Smooth muscle cell (in vitro differentiated cells): Measurements from ENCODE around the gene DOK3. TPM values are rescaled to one million over a fixed set of nuclear protein-coding genes. Genes with fewer than 3 reads are reported as not detected.

Experiments
- DNase-seq: peaks from one replicate; lab custom pipeline; 2025; ENCODE audit not compliant: unreplicated experiment; lab: John Stamatoyannopoulos, UW
- H2AFZ ChIP-seq: fragments of 200-600 bp; sonication (generic); 2 replicates; pipeline ENCODE4 v1.6.0; 2016; ENCODE audit warnings: antibody characterized with exemption, low read depth, mild to moderate bottlenecking
- H3F3A ChIP-seq: fragments of 200-600 bp; sonication (generic); 2 replicates; pipeline ENCODE4 v1.6.0; 2017; ENCODE audit warnings: antibody characterized with exemption, low read depth
- H3K27ac ChIP-seq: fragments of 200-600 bp; sonication (generic); 2 replicates; pipeline ENCODE4 v1.5.1; 2016; ENCODE audit warnings: low read depth, mild to moderate bottlenecking
- H3K27me3 ChIP-seq: fragments of 200-600 bp; sonication (generic); 2 replicates; pipeline ENCODE4 v1.6.1; 2016; ENCODE audit warnings: low read depth, mild to moderate bottlenecking
- H3K36me3 ChIP-seq: fragments of 200-600 bp; sonication (generic); 2 replicates; pipeline ENCODE4 v1.5.1; 2016; ENCODE audit warnings: low read depth
- H3K4me1 ChIP-seq: fragments of 200-600 bp; sonication (generic); 2 replicates; pipeline ENCODE4 v1.5.1; 2016; ENCODE audit warnings: low read depth
- H3K4me2 ChIP-seq: fragments of 200-600 bp; sonication (generic); 2 replicates; pipeline ENCODE4 v1.6.0; 2016; ENCODE audit warnings: mild to moderate bottlenecking
- H3K4me3 ChIP-seq: fragments of 200-600 bp; sonication (generic); 2 replicates; pipeline ENCODE4 v1.5.1; 2016; ENCODE audit warnings: mild to moderate bottlenecking
- H3K79me2 ChIP-seq: fragments of 200-600 bp; sonication (generic); 2 replicates; pipeline ENCODE4 v1.6.0; 2016; ENCODE audit warnings: low read depth, mild to moderate bottlenecking
- H3K9ac ChIP-seq: fragments of 200-600 bp; sonication (generic); 2 replicates; pipeline ENCODE4 v1.6.0; 2016; ENCODE audit warnings: low read depth
- H3K9me3 ChIP-seq: fragments of 200-600 bp; sonication (generic); replicated peaks from 2 replicates; pipeline ENCODE4 v1.5.1; 2016; ENCODE audit warnings: low read depth
- H4K20me1 ChIP-seq: fragments of 200-600 bp; sonication (generic); 2 replicates; pipeline ENCODE4 v1.6.0; 2016; ENCODE audit warnings: low read depth
- CTCF ChIP-seq: fragments of 200-600 bp; sonication (generic); IDR thresholded peaks from 2 replicates; pipeline ENCODE4 v1.5.1; 2017; ENCODE audit warnings: borderline replicate concordance, mild to moderate bottlenecking, antibody characterized with exemption; ENCODE audit not compliant: insufficient read depth, poor library complexity, severe bottlenecking
- WGBS: methylation state at CpG from one replicate; pipeline ENCODE4 v1.1.7; 2016; ENCODE audit warnings: low lambda C conversion rate; 5-methylcytosine and 5-hydroxymethylcytosine counted together
- polyA plus RNA-seq: library from polyadenylated mRNA; unstranded; fragments of >200 nt; fragmentation: Nextera tagmentation; extraction: Ambion mirVana; gene quantifications from 2 replicates; pipeline ENCODE4 v1.2.1, GENCODE V29; 2016
- total RNA-seq: library from RNA; depleted of rRNA; stranded (reverse); fragments of >200 nt; gene quantifications from 2 replicates; pipeline ENCODE4 v1.2.3, GENCODE V29; 2014

The DOK3 gene
- total and polyA plus RNA-seq, 2 experiments from 2014 or later = 0.58 to 1.4 TPM

GRCh38 chr5:177484902-177485549 lies 24.6 kb downstream of the DOK3 start:
- 84% methylated on average over 13 of the region's 13 CpGs for WGBS
- H2AFZ ChIP-seq = no peak overlapping the region
- peaks cover 2% of the 10 kb centered on the region for H3K4me1 ChIP-seq
- H3K4me3 ChIP-seq = no peak overlapping the region
- peaks cover 10% of the 10 kb centered on the region for H3K79me2 ChIP-seq
- H4K20me1 ChIP-seq = peaks cover 99% of the 10 kb centered on the region
- H3F3A ChIP-seq = peaks cover 51% of the 10 kb centered on the region
- H3K9ac ChIP-seq = no peak overlapping the region
- H3K27me3 ChIP-seq = no peaks in the 10 kb centered on the region
- no peak for DNase-seq
- no peaks in the 10 kb centered on the region for H3K36me3 ChIP-seq
- no peak for TF ChIP-seq CTCF
- H3K9me3 ChIP-seq = no peaks in the 10 kb centered on the region
- peak overlapping the region; percentile 16 for H3K27ac ChIP-seq
- H3K4me2 ChIP-seq = no peak overlapping the region

GRCh38 chr5:177483994-177484901 lies 25.4 kb downstream of the DOK3 start:
- H2AFZ ChIP-seq = no peak overlapping the region
- H3F3A ChIP-seq = peaks cover 58% of the 10 kb centered on the region
- no peak overlapping the region for H3K9ac ChIP-seq
- H3K4me2 ChIP-seq = no peak overlapping the region
- peaks cover 2% of the 10 kb centered on the region for H3K4me1 ChIP-seq
- TF ChIP-seq CTCF = no peak
- H3K36me3 ChIP-seq = no peaks in the 10 kb centered on the region
- no peak for DNase-seq
- H3K9me3 ChIP-seq = no peaks in the 10 kb centered on the region
- H3K79me2 ChIP-seq = peaks cover 10% of the 10 kb centered on the region
- 94% methylated on average over 22 of the region's 22 CpGs for WGBS
- H3K27ac ChIP-seq = peak overlapping the region; percentile 4
- H3K27me3 ChIP-seq = no peaks in the 10 kb centered on the region
- H4K20me1 ChIP-seq = peaks cover 99% of the 10 kb centered on the region
- no peak overlapping the region for H3K4me3 ChIP-seq

GRCh38 chr5:177483042-177483441 lies 26.6 kb downstream of the DOK3 start:
- Histone ChIP-seq H4K20me1 (peaks cover 94% of the 10 kb centered on the region), H3K36me3 (no peaks in the 10 kb centered on the region)
- no peak for TF ChIP-seq CTCF

More at GRCh38 chr5:177483042-177483441, 26.6 kb downstream of the DOK3 start:
- Histone ChIP-seq H2AFZ (no peak overlapping the region), H3K79me2 (peaks cover 10% of the 10 kb centered on the region), H3K4me2 (no peak overlapping the region), H3K4me1 (peaks cover 2% of the 10 kb centered on the region), H3K4me3 (no peak overlapping the region), H3K27ac (no peak overlapping the region), H3K9me3 (no peaks in the 10 kb centered on the region), H3K9ac (no peak overlapping the region), H3F3A (peaks cover 62% of the 10 kb centered on the region), H3K27me3 (no peaks in the 10 kb centered on the region)
- WGBS = 98% methylated on average over 9 of the region's 9 CpGs
- DNase-seq = no peak
